Keratinocyte (primary cell): ENCODE data around the gene SCAF8. TPM values are rescaled to one million over a fixed set of nuclear protein-coding genes. Genes with fewer than 3 reads are reported as not detected.

Source experiments
- DNase-seq: peaks from one replicate; pipeline ENCODE4 v3.0.0-alpha.2; 2011; ENCODE audit warnings: low read depth, missing footprints, low spot score
- FAIRE-seq: peaks from 2 replicates; lab custom pipeline; 2011; peaks lifted over from hg19 to GRCh38; lab: Jason Lieb, UNC
- H2AFZ ChIP-seq: 2 replicates; pipeline ENCODE4 v1.6.0; 2012; ENCODE audit warnings: low read length, control low read depth, inconsistent platforms; ENCODE audit not compliant: control insufficient read depth
- H3K27ac ChIP-seq: 2 replicates; pipeline ENCODE4 v1.5.1; 2011; ENCODE audit warnings: low read length; ENCODE audit not compliant: control insufficient read depth, insufficient read depth
- H3K27me3 ChIP-seq: 3 replicates; pipeline ENCODE4 v1.6.0; 2011; ENCODE audit warnings: low read length; ENCODE audit not compliant: control insufficient read depth, insufficient read depth; ENCODE audit errors: extremely low read depth
- H3K36me3 ChIP-seq, 2 experiments: 2 replicates in 1 of 2; 3 replicates in 1 of 2; pipeline ENCODE4 v1.5.1; 2011; ENCODE audit warnings: low read length in 2 of 2, mild to moderate bottlenecking in 1 of 2; ENCODE audit not compliant: control insufficient read depth in 2 of 2, insufficient read depth in 2 of 2; ENCODE audit errors: extremely low read depth in 1 of 2
- H3K4me1 ChIP-seq: 3 replicates; pipeline ENCODE4 v1.5.1; 2011; ENCODE audit warnings: low read length; ENCODE audit not compliant: control insufficient read depth, insufficient read depth; ENCODE audit errors: extremely low read depth
- H3K4me2 ChIP-seq: 3 replicates; pipeline ENCODE4 v1.6.0; 2011; ENCODE audit warnings: low read depth, low read length; ENCODE audit not compliant: control insufficient read depth, insufficient read depth; ENCODE audit errors: extremely low read depth
- H3K4me3 ChIP-seq, 3 experiments: fragments of 200-600 bp in 1 of 3; sonication (generic) in 1 of 3; 2 replicates in 2 of 3; 3 replicates in 1 of 3; pipeline ENCODE4 v1.5.1; 2011 to 2016; ENCODE audit warnings: low read length in 3 of 3, mild to moderate bottlenecking in 3 of 3, control low read depth in 2 of 3, inconsistent platforms in 1 of 3, low read depth in 1 of 3, mixed read lengths in 1 of 3, mixed run types in 1 of 3, moderate library complexity in 1 of 3; ENCODE audit not compliant: control insufficient read depth in 2 of 3, insufficient read depth in 2 of 3; ENCODE audit errors: extremely low read depth in 1 of 3
- H3K79me2 ChIP-seq: 2 replicates; pipeline ENCODE4 v1.6.0; 2012; ENCODE audit warnings: low read length; ENCODE audit not compliant: control insufficient read depth, insufficient read depth
- H3K9ac ChIP-seq: 3 replicates; pipeline ENCODE4 v1.6.0; 2011; ENCODE audit warnings: low read length; ENCODE audit not compliant: control insufficient read depth, insufficient read depth; ENCODE audit errors: extremely low read depth
- H3K9me1 ChIP-seq: 3 replicates; pipeline ENCODE4 v1.6.0; 2011; ENCODE audit warnings: low read length; ENCODE audit not compliant: control insufficient read depth, insufficient read depth; ENCODE audit errors: extremely low read depth
- H3K9me3 ChIP-seq: 2 replicates; pipeline ENCODE4 v1.5.1; 2012; ENCODE audit warnings: low read depth, low read length; ENCODE audit not compliant: control insufficient read depth
- H4K20me1 ChIP-seq: 3 replicates; pipeline ENCODE4 v1.6.0; 2011; ENCODE audit warnings: low read length; ENCODE audit not compliant: control insufficient read depth, insufficient read depth; ENCODE audit errors: extremely low read depth
- CTCF ChIP-seq, 3 experiments: IDR thresholded peaks in 1 of 3; conservative IDR thresholded peaks in 1 of 3; optimal IDR thresholded peaks in 1 of 3; 2 replicates in 2 of 3; 3 replicates in 1 of 3; pipeline versions ENCODE3 to v1.5.1; 2011; ENCODE audit warnings: low read length in 3 of 3, mild to moderate bottlenecking in 3 of 3, moderate library complexity in 2 of 3, control low read depth in 1 of 3, inconsistent platforms in 1 of 3; ENCODE audit not compliant: insufficient read depth in 2 of 3; ENCODE audit errors: extremely low read depth in 1 of 3
- EZH2 ChIP-seq: IDR thresholded peaks from one replicate; pipeline ENCODE4 v1.6.1; 2012; ENCODE audit warnings: inconsistent platforms, mild to moderate bottlenecking, low read length, moderate library complexity
- dilution Hi-C: fragments of 300-500 bp; cut with MboI; formaldehyde crosslinking; loops from one replicate; pipeline ENCODE4 v1.7.0; 2020; ENCODE audit warnings: low sequenced_read_pairs; ENCODE audit not compliant: extremely low pct_ligation_motif_present
- polyA plus RNA-seq, 5 experiments: library from polyadenylated mRNA; depleted of rRNA in 3 of 5; stranded (reverse) in 3 of 5; stranded (forward) in 1 of 5; unstranded in 1 of 5; fragments of >200 nt; gene quantifications; 1 replicate in 1 of 5; 2 replicates in 3 of 5; 3 replicates in 1 of 5; pipeline versions ENCODE4 v1.2.1 to v1.2.3, GENCODE V29; 2011 to 2012; ENCODE audit warnings: missing spikeins in 2 of 5, low read depth in 1 of 5, low replicate concordance in 1 of 5

SCAF8 gene
- polyA plus RNA-seq, 1 donor (not counting 4 experiments of a cell fraction or from before 2014, with no cell fraction given): 19.1 TPM

GRCh38 chr6:154824076-154824475, 90.9 kb downstream of the SCAF8 start:
- Histone ChIP-seq H3K9me1 (no peaks in the 10 kb centered on the region), H3K4me2 (no peak overlapping the region), H3K36me3 (peaks cover 9 to 18% of the 10 kb centered on the region in 2 experiments), H3K27me3 (no peaks in the 10 kb centered on the region), H2AFZ (no peak overlapping the region), H3K9me3 (no peaks in the 10 kb centered on the region), H3K4me3 (no peak overlapping the region), H3K27ac (no peak overlapping the region), H3K79me2 (peaks cover 2% of the 10 kb centered on the region), H4K20me1 (no peaks in the 10 kb centered on the region), H3K9ac (no peak overlapping the region), H3K4me1 (no peaks in the 10 kb centered on the region)
- dilution Hi-C loops: no loop called here
- TF ChIP-seq EZH2 (no peak), CTCF (optimal IDR thresholded peaks at IDR 0.05 in 1 of 3, IDR thresholded peaks at IDR 0.05 in 1 of 3, conservative IDR thresholded peaks at IDR 0.05 in 1 of 3; ENCODE audit: extremely low read depth in 1 of 3, insufficient read depth in 2 of 3, low read length in 3 of 3) (no peak)
- no peak for FAIRE-seq
- DNase-seq: no peak

- no peaks in the 10 kb centered on the region for H3K27me3 ChIP-seq
- no peak overlapping the region for H3K27ac ChIP-seq
- H3K4me2 ChIP-seq: no peak overlapping the region
- no peak for FAIRE-seq
- H3K9me3 ChIP-seq: no peaks in the 10 kb centered on the region
- no peaks in the 10 kb centered on the region for H3K4me1 ChIP-seq
- no peak overlapping the region for H3K4me3 ChIP-seq
- H3K36me3 ChIP-seq: peaks cover 9 to 12% of the 10 kb centered on the region in 2 experiments
- no peak for DNase-seq
- dilution Hi-C loops: no loop called here
- H4K20me1 ChIP-seq: no peaks in the 10 kb centered on the region
- no peak overlapping the region for H3K9ac ChIP-seq
- TF ChIP-seq EZH2 (no peak), CTCF (optimal IDR thresholded peaks at IDR 0.05 in 1 of 3, IDR thresholded peaks at IDR 0.05 in 1 of 3, conservative IDR thresholded peaks at IDR 0.05 in 1 of 3; ENCODE audit: extremely low read depth in 1 of 3, insufficient read depth in 2 of 3, low read length in 3 of 3) (no peak)
- no peaks in the 10 kb centered on the region for H3K9me1 ChIP-seq
- peaks cover 7% of the 10 kb centered on the region for H3K79me2 ChIP-seq
- H2AFZ ChIP-seq: no peak overlapping the region
Measured at GRCh38 chr6:154829970-154830369, 96.8 kb downstream of the SCAF8 start.
